NCI-H1417 (cell line): ENCODE data around the gene MAFF.

Experiments used
- DNase-seq, 3 experiments: peaks; one replicate each; lab custom pipeline; 2025; lab: John Stamatoyannopoulos, UW

Gene MAFF

GRCh38 chr22:38203855-38204514 is 2.2 kb downstream of the MAFF start:
- no peak for DNase-seq

GRCh38 chr22:38204784-38205183 is 3.0 kb downstream of the MAFF start:
- DNase-seq: no peak

- no peak for DNase-seq
Measured at GRCh38 chr22:38205261-38206128, 3.7 kb downstream of the MAFF start.

- no peak for DNase-seq
Measured at GRCh38 chr22:38207898-38208432, 6.2 kb downstream of the MAFF start.

- no peak for DNase-seq
Measured at GRCh38 chr22:38208551-38208968, 6.8 kb downstream of the MAFF start.

- DNase-seq: no peak
Measured at GRCh38 chr22:38211556-38211955, 9.8 kb downstream of the MAFF start.

GRCh38 chr22:38212442-38212841 is 10.6 kb downstream of the MAFF start:
- no peak for DNase-seq

- DNase-seq: no peak
Measured at GRCh38 chr22:38213319-38213989, 11.7 kb downstream of the MAFF start.

GRCh38 chr22:38213990-38214301 is 12.2 kb downstream of the MAFF start:
- no peak for DNase-seq

GRCh38 chr22:38214302-38215056 is 12.7 kb downstream of the MAFF start:
- DNase-seq: peak in 1 of 3 experiments; percentile 65

GRCh38 chr22:38215156-38216038 is 13.6 kb downstream of the MAFF start:
- no peak for DNase-seq

- no peak for DNase-seq
Measured at GRCh38 chr22:38218661-38219622, 17.1 kb downstream of the MAFF start.

- DNase-seq: no peak
Measured at GRCh38 chr22:38219632-38220031, 17.8 kb downstream of the MAFF start.

- DNase-seq: no peak
Measured at GRCh38 chr22:38220163-38220562, 18.4 kb downstream of the MAFF start.

- no peak for DNase-seq
Measured at GRCh38 chr22:38220653-38221386, 19.0 kb downstream of the MAFF start.

GRCh38 chr22:38221407-38221806 is 19.6 kb downstream of the MAFF start:
- DNase-seq: no peak

- no peak for DNase-seq
Measured at GRCh38 chr22:38221908-38222796, 20.4 kb downstream of the MAFF start.

- DNase-seq: no peak
Measured at GRCh38 chr22:38222797-38223119, 21.0 kb downstream of the MAFF start.
